Fibroblast of lung (primary cell): ENCODE data around the gene N4BP2.
"Not testable (repeated sequence)": the region's sequence is repeated elsewhere in the genome, so short reads cannot be mapped to it uniquely, and the experiment has no call there.

Experiments used
- EZH2 ChIP-seq: IDR thresholded peaks from 2 replicates; pipeline ENCODE4 v1.5.1; 2012; ENCODE audit warnings: low read length, control low read depth, mild to moderate bottlenecking; ENCODE audit errors: missing control alignments
- TF ChIP-seq, protein P1 (sequence below), 2 donors: IDR thresholded peaks in 1 of 2; conservative IDR thresholded peaks in 1 of 2; 1 replicate in 1 of 2; 2 replicates in 1 of 2; pipeline ENCODE4 v1.5.1; 2011 to 2012; ENCODE audit warnings: low read length in 2 of 2, control low read depth in 1 of 2, inconsistent platforms in 1 of 2, low read depth in 1 of 2, mild to moderate bottlenecking in 1 of 2

DNA sequence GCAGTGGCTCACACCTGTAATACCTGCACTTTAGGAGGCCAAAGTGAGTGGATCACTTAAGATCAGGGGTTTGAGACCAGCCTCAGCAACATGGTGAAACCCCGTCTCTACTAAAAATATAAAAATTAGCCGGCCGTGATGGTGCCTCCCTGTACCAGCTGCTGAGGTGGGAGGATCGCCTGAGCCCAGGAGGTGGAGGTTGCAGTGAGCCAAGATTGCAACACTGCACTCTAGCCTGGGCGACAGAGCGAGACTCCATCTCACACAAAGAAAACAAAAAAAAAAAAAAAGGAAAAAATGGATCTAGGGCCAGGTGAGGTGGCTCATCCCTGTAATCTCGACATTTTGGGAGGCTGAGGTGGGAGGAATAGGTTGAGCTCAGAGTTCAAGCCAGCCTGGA lies 32.6 kb upstream of the N4BP2 start:
- TF ChIP-seq EZH2, result not testable (repeated sequence)
- TF ChIP-seq, protein P1, sequence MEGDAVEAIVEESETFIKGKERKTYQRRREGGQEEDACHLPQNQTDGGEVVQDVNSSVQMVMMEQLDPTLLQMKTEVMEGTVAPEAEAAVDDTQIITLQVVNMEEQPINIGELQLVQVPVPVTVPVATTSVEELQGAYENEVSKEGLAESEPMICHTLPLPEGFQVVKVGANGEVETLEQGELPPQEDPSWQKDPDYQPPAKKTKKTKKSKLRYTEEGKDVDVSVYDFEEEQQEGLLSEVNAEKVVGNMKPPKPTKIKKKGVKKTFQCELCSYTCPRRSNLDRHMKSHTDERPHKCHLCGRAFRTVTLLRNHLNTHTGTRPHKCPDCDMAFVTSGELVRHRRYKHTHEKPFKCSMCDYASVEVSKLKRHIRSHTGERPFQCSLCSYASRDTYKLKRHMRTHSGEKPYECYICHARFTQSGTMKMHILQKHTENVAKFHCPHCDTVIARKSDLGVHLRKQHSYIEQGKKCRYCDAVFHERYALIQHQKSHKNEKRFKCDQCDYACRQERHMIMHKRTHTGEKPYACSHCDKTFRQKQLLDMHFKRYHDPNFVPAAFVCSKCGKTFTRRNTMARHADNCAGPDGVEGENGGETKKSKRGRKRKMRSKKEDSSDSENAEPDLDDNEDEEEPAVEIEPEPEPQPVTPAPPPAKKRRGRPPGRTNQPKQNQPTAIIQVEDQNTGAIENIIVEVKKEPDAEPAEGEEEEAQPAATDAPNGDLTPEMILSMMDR (conservative IDR thresholded peaks at IDR 0.05 in 1 of 2, IDR thresholded peaks at IDR 0.05 in 1 of 2; ENCODE audit: low read depth in 1 of 2, low read length in 2 of 2), result not testable (repeated sequence)
